A172 (cell line): ENCODE measurements around the gene PDHB. TPM values are rescaled to one million over a fixed set of nuclear protein-coding genes. Genes with fewer than 3 reads are reported as not detected.

Source experiments
- DNase-seq: peaks from one replicate; pipeline ENCODE4 v3.0.0-alpha.2; 2015; ENCODE audit warnings: low spot score
- total RNA-seq: library from RNA; depleted of rRNA; stranded (reverse); fragments of >200 nt; shearing (Covaris generic); gene quantifications from 2 replicates; pipeline ENCODE4 v1.2.3, GENCODE V29; 2014; rRNA removed

PDHB gene
- total RNA-seq, 1 experiment from 2014 or later = 141 TPM

DNA sequence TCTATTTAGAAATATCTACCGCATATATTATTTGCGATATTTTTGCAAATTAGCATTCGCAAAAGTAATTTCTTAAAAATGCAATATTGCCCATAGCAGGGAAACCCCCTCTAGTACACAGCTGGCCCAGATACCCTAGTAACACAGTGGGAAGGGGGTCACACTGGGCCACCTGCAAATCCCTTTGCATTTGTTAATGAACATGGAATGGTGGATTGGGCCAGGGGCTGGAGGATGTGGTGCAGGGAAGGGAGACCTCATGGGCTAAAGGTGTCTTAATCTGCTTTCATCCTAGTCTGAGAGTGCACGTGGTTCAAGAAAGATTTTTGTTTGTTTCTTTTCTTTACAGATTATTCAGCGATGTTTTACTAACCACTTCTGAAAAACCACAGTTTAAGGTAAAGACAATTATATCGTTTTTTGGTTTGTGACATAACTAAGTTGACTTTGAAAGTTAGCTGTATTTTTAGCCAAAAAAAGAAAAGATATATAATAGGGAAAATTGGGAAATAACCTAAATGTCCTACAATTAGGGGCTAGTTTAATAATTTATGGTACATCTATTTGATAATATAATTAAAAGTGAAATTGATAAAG lies 30.0 kb downstream of the PDHB start:
- DNase-seq = no peak

DNA sequence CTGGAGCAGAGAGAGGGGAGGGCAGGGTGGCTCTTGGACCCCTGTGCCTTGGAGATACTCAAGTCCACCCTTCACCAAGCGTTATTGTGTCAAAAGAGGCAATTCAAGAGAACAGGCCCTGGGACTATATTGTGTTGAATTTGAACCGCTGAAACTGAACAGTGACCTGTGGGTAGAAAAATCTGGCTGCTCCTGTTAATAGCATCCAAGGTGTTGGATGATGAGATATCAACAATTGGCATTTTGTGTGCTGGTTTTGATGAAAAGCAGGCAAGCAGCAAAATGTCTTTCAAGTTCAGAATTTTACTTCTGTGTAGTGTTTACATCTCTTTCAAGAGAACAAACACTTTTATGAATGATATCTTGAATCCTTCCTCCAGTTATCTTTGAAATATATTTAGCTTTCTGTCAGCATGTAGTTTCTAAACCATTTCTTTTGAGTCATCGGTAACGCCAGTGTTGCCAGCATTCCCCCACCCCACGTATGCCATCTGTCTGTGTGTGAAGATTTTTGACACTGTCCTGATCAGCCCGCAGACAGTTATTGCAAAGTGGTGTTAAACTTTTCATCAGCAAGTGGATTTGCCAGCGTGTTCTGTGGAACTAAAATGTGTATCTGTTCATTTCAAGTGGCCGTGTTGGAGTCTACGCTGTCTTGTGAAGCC lies 34.8 kb downstream of the PDHB start:
- DNase-seq = no peak

DNA sequence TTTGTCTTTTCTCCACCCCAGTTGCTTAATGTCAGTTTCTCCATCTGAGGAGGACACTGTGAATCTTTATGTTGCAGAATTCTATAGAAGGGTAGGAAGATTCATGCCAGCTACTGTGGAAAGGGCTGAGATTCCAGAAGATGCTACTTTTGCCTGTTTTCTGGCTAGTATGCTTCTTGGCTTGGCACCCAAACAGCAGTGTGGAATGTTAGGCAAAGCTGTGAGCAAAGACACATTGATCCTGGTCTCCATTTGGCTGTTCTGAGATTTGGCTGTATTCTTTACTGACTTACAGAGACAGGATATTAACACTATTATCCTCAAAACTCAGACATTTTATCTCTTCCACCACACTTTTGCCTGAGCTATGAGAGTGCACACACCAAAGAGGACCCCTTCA lies 39.3 kb downstream of the PDHB start:
- DNase-seq = no peak

DNA sequence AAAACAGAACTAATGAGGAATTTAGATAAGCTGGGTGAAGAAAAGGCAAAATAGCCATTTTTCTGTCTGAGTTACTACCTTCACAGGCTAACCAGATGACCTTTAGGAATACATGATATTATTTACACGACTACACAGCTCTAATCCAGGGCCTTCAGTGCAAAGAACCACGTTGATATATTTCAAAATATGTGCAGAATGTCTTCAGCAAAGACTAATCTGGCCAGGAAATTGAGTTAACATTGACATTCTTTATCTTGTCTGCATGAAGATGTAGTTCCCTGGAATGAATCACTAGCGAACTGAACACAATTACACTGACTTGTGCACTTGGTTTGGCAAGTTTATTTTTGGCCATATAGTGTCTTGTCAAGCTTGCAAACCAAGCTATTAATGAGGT lies 41.5 kb downstream of the PDHB start:
- DNase-seq = no peak

DNA sequence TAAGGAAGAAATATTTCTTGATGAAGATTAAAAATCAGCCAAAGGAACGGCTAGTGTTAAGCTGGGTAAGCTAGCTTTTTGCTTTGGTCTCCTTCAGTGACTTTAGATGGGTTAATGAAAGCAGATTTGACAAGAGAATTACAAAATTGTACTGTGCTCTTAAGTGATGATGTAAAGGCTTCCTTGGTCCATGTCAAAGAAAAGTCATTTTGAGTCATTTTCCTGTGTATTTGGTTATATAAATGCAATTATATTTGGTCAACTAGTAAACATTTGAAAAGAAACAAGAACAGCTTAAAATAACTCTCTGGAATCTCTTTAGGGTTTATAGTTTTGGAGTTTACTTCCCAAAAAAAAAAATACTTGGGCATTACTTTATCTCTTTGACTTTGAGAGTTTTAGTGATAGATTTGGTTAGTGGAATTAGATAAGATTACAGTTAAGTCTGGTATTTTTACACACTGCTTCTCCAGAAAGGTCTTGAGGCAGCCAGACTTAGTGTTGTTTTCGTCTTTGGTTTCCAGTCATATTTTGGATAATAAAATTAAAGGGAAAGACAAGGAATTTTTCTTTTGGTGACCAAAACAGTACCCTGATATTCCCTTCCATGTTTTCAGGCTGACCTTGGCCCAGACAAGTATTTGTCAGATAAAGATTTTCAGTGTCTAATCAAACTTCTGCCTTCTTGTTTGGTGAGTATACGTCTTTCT lies 42.3 kb downstream of the PDHB start:
- no peak for DNase-seq

DNA sequence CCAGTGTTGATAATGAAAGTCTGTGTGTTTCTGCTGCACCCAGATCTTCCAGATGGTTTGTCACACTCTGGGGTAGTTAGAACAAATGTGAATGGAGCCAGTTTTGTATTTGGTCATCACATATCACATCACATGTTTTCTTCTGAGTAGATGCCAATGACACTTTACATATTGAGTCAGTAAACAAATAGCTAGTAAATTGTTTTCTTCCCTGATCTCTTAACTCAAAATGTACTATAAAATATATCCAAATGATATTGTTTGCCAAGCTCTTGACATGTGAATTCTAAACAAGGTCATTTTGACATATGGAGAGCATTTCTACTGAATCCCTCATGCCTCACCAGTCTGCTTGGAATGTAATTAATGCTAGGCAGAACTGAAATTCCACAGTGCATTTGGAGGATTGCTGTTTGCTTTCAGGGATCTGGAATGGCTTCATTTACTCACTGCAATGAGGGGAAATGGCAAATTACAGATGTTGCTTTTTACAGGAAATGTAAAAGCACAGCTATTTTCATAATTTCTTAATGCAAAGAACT lies 45.0 kb downstream of the PDHB start:
- DNase-seq = no peak

DNA sequence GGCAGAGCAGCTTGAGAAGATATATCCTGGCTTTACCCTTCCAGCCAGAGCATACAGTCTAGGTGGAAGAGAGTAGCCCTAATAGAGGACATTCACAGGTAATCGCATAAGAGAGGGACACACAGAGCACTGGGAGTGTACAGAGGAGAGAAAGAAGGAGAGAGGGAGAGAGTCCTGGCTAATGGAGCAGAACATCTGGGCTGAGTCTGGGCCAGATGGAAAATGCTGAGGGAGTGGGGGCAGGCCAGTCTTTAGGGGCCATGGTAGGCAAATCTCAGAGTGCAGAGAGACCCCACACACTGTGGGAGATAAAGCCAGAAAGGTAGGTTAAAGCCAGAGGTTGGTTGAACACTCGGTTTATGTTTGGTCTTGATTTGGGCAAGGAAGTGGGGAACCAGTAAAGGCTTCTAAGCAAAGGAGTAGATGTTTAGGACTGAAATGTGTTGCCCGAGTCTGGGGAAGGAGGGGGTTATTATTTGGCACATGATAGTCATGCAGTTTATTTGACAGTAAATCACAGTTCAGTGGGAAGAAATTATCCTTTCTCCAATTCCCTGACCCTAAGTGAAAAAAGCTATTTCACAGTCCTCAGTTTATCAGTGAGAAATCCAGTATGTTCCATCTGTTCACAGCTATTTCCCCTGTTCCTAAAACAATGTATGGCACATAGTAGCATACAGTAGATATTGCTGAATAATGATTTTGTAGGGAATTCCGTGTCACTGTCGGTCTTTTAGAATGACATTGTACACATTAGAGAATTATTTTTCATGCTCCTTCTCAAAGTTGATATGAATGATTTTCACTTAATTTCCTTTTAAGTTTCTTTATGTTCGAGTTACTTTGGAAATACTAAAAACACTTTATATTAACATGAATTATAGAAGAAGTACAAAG lies 45.7 kb downstream of the PDHB start:
- no peak for DNase-seq

DNA sequence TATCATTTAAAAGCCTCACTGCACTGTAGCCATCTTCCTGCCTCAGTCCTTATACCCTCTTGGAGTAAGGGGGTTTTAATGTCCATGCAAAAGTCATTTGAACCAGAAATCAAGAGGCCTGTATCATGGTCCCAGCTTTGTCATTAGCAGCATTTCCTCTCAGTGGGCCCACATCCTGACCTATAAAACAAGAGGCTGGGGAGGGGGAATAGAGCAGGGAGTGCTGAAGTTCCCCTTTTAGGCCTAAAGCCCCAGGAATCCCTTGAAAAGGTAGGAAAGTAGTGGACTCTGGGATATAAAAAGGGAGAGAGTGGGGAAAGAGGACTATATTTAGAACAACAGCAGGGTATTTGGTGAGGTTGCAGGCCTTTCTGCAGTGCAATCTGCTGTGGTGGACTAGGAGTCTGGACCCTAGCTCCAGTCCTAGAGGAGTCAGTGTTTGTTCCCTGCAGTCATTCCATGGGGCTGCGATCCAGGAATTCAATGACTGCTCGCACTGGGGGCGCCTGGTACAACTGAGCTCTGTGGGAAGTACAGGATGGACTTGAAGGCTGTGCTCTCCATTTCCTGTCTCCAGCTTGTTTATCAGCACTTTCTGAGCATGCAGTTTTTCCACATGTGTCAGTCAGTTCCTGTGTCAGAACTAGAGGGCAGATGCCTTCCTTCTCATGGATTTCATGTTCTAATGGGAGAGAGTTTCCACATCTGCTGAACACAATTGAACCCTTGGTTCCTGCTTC lies 46.8 kb downstream of the PDHB start:
- DNase-seq = peak; percentile 38

DNA sequence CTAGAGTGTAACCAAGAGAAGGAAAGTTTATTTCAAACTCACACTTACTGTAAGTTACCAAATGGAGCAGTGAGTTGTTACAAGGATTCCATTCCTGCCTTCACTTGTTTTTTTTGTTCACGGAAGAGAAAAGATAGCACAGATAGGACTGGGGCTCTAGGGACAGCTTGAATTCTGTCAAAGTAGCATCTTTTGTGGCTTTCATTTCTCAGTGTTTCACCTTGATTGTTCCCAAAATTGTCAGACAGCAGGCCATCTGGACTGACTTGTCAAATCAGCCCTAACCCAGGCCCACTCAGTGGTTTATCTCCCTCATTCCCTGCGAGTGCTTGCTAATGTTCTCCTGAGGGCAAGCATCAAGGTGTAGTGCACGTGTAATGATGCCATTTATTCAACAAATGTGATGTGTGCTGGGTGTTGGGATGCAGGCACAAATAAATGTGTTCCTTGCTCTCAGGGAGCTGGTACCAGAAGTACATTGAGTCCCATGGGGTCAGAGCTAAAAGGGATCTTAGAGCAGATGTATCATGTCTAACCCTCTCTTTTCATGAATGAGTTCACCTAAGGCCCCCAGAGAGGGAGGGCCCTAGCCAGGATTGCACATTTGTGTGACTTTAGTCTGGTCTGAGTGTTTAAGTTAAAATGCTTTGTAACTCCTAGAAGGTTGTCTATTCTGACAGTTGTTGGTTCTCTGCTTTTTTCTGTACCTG lies 49.1 kb downstream of the PDHB start:
- no peak for DNase-seq

DNA sequence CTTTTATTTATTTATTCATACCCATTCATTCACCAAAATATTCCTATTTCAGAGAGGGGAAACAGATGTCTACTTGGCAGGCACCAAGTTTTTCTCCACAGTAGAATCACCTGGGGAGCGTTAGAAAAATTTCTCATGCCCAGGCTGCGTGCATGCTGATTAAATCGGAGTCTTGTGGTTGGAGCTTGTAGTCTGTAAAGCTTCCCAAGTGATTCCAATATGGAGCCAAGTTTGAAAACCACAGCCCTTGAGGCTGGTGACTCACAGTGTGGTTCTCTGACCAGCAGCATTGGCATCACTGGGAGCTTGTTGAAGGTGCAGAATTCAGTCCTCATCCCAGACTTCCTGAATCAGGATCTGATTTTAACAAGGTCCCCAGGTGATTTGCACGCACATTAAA lies 49.7 kb downstream of the PDHB start:
- peak; percentile 98 for DNase-seq

DNA sequence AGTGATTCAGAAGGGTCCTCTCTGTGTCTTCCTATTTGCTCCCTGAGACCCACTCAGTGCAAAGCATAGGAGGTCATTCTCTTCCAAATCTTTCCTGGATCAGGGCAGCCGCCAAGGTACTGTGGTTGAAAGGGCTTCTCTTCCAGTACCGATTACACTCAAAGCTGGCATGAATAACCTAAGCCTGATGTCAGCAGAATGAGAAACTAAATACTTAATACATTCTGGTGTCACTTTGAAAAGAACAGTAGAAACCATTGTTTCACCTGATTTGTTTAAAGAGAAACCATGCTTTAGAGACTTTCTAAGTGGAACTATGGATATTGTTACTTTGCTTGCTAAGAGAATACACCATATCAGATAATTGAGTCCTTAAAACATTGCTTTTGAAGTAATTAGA lies 50.2 kb downstream of the PDHB start:
- peak; percentile 26 for DNase-seq

DNA sequence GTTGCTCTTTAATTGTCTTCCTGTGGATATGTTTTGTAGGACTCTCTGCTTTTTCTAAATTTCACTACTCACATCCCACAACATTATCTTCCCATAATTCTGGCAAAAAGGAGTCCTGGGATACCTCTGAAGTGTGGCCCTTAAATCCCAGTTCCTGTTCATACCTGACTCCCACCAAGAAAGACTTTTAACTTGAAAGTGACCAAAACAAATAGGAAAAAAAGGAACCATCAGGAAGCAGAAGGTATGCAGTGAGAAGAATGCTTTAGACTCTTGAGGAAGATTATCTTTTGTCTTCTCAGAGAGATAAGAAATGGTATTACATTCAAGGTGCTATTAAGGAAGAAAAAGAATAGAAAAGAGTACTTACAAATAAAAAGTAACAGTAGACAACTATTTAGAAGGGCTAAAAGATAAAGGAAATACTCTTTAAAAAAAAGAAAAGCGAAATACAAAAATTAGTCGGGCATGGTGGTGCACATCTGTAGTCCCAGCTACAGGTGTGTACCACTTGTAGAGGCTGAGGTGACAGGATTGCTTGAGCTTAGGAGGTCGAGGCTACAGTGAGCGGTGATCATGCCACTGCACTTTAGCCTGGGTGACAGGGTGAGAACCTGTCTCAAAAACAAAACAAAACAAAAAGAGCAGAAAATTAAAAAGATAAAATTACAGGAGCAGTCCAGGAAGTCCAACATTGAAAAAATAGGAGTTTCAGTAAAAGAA lies 54.1 kb downstream of the PDHB start:
- DNase-seq = no peak

DNA sequence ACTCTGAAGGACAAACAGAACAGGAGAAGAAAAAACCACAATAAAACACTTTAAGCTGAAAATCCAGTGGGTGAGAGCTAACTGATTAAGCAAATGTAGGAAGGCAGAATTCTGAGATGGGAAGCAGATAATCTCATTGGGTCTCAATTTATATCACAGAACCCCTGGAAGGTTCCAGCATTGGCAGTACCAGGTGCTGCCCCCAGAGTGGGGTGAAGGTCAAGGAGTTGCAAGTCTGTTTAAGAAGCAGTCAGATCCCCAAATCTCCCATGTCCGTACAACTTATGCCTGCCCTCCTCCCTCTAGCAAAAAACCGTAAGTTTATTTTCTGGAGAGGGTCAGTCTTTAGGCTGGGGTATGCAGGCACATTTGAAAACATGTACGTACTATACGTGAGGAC lies 55.9 kb downstream of the PDHB start:
- no peak for DNase-seq

Other genes starting within 250 kb of the PDHB start
- not detected in 2 replicates for gene DNASE1L3, start 222.9 kb downstream of the PDHB start, total RNA-seq
- 8.4 and 8.9 TPM in 2 replicates for gene ABHD6, start 196.0 kb downstream of the PDHB start, total RNA-seq
- 13.0 and 19.5 TPM in 2 replicates for gene RPP14, start 127.6 kb downstream of the PDHB start, total RNA-seq
- gene HTD2, start 127.3 kb downstream of the PDHB start, total RNA-seq = 6.2 TPM in 2 replicates
- 9.3 and 15.2 TPM in 2 replicates for gene PXK, start 100.9 kb downstream of the PDHB start, total RNA-seq
- 6.4 and 9.1 TPM in 2 replicates for gene KCTD6, start 58.3 kb upstream of the PDHB start, total RNA-seq
- 2.2 and 5.4 TPM in 2 replicates for gene ACOX2, start 103.4 kb upstream of the PDHB start, total RNA-seq
- not detected in 2 replicates for gene FAM107A, start 143.6 kb upstream of the PDHB start, total RNA-seq
- gene FAM3D, start 232.9 kb upstream of the PDHB start, total RNA-seq = not detected in 2 replicates